Endodermal cell (in vitro differentiated cells): ENCODE results near the gene HTR1B. TPM values are rescaled to one million over a fixed set of nuclear protein-coding genes. Genes with fewer than 3 reads are reported as not detected.

Experiments
- DNase-seq: peaks from one replicate; pipeline ENCODE4 v3.0.0-alpha.2; 2017
- H3K27ac ChIP-seq: 2 replicates; pipeline ENCODE4 v1.5.1; 2013; ENCODE audit warnings: mild to moderate bottlenecking, low read depth, low read length, moderate library complexity
- H3K27me3 ChIP-seq: 2 replicates; pipeline ENCODE4 v1.6.1; 2013; ENCODE audit warnings: mild to moderate bottlenecking, low read length, moderate library complexity; ENCODE audit not compliant: insufficient read depth, control insufficient read depth, poor library complexity, severe bottlenecking
- H3K36me3 ChIP-seq: 2 replicates; pipeline ENCODE4 v1.7.0; 2013; ENCODE audit warnings: mild to moderate bottlenecking, low read length, moderate library complexity; ENCODE audit not compliant: control insufficient read depth, insufficient read depth
- H3K4me1 ChIP-seq: one replicate; pipeline ENCODE4 v1.7.0; 2013; ENCODE audit warnings: low read length; ENCODE audit not compliant: control insufficient read depth, insufficient read depth
- H3K4me3 ChIP-seq: 2 replicates; pipeline ENCODE4 v1.5.1; 2013; ENCODE audit warnings: mild to moderate bottlenecking, low read length, moderate library complexity
- H3K9ac ChIP-seq: 2 replicates; pipeline ENCODE4 v1.6.1; 2013; ENCODE audit warnings: mild to moderate bottlenecking, low read length, moderate library complexity; ENCODE audit not compliant: poor library complexity, severe bottlenecking; ENCODE audit errors: extremely low read depth
- H3K9me3 ChIP-seq: 2 replicates; pipeline ENCODE4 v1.6.1; 2013; ENCODE audit warnings: mild to moderate bottlenecking, low read length, moderate library complexity; ENCODE audit not compliant: control insufficient read depth
- H3K27ac Mint-ChIP-seq: 2 replicates; pipeline ENCODE4 v1.8.0; 2020; ENCODE audit warnings: mixed read lengths
- H3K27me3 Mint-ChIP-seq: 2 replicates; pipeline ENCODE4 v1.8.0; 2021; ENCODE audit warnings: mild to moderate bottlenecking, mixed read lengths; ENCODE audit not compliant: insufficient read depth
- H3K36me3 Mint-ChIP-seq: 2 replicates; pipeline ENCODE4 v1.8.0; 2020; ENCODE audit warnings: low read depth, mixed read lengths
- H3K4me1 Mint-ChIP-seq: 2 replicates; pipeline ENCODE4 v1.8.0; 2020; ENCODE audit warnings: mixed read lengths
- H3K4me3 Mint-ChIP-seq: 2 replicates; pipeline ENCODE4 v1.8.0; 2020; ENCODE audit warnings: mild to moderate bottlenecking, moderate library complexity, mixed read lengths
- H3K9me3 Mint-ChIP-seq: 2 replicates; pipeline ENCODE4 v1.8.0; 2020; ENCODE audit warnings: mild to moderate bottlenecking, mixed read lengths
- CTCF ChIP-seq: fragments of 200-600 bp; sonication (generic); conservative IDR thresholded peaks from 2 replicates; pipeline ENCODE4 v1.5.0; 2021; ENCODE audit warnings: antibody characterized with exemption, mild to moderate bottlenecking
- WGBS, 2 experiments: methylation state at CpG; one replicate each; pipeline versions ENCODE4 v1.1.5 to v1.1.7; 2013; ENCODE audit warnings: missing lambda C conversion rate in 2 of 2, mixed read lengths in 1 of 2; ENCODE audit not compliant: insufficient coverage in 1 of 2, insufficient read length in 1 of 2; 5-methylcytosine and 5-hydroxymethylcytosine counted together
- total RNA-seq, 2 donors: library from RNA; stranded (reverse); fragmentation: NEBNext Ultra II Directional in 1 of 2; extraction: Animal tissue kit (Norgen Biotek cat#: 25700) in 1 of 2; gene quantifications; 2 replicates in 1 of 2; 3 replicates in 1 of 2; pipeline ENCODE4 v1.2.1, GENCODE V29; 2021

Gene HTR1B
- total RNA-seq, 2 donors from 2014 or later, result 2.9 to 3.9 TPM

- no peaks in the 10 kb centered on the region for H3K27me3 ChIP-seq
- no peak overlapping the region for H3K9ac ChIP-seq
- no peak overlapping the region for H3K27ac ChIP-seq
- no peak overlapping the region for H3K4me3 ChIP-seq
- 95 to 100% methylated on average over 1 of the region's 1 CpG for WGBS, 2 experiments
- no peak for DNase-seq
- H3K36me3 Mint-ChIP-seq, result no peaks in the 10 kb centered on the region
- no peak overlapping the region for H3K27ac Mint-ChIP-seq
- no peaks in the 10 kb centered on the region for H3K9me3 Mint-ChIP-seq
- no peaks in the 10 kb centered on the region for H3K9me3 ChIP-seq
- H3K4me1 Mint-ChIP-seq, result peaks cover 2% of the 10 kb centered on the region
- no peaks in the 10 kb centered on the region for H3K36me3 ChIP-seq
- H3K4me3 Mint-ChIP-seq, result no peak overlapping the region
- no peaks in the 10 kb centered on the region for H3K27me3 Mint-ChIP-seq
- H3K4me1 ChIP-seq, result no peaks in the 10 kb centered on the region
- TF ChIP-seq CTCF, result no peak
These were observed 39.7 kb upstream of the HTR1B start for GRCh38 chr6:77502981-77503380.

DNA sequence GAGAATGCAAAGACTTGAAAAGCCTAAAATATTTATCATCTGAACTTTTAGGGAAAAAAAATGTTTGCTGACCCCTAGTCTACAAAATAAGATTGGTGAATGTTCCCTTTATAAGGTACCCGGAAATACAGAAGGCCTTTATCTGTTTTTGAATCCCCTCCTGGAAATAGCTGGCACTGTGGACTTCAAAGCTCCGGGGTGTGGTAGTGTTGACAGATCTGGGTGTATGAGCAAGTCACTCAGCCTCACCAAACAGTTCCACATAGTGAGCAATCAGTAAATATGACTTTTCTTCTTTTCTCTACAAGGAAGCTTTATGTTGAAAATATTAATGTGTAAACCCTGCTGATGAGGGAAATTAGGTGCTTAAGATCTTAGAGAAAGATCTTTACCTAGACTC lies 29.2 kb upstream of the HTR1B start:
- Histone ChIP-seq H3K9me3 (no peaks in the 10 kb centered on the region), H3K9ac (no peak overlapping the region), H3K27ac (no peak overlapping the region), H3K36me3 (no peaks in the 10 kb centered on the region), H3K27me3 (no peaks in the 10 kb centered on the region), H3K4me1 (no peaks in the 10 kb centered on the region), H3K4me3 (no peak overlapping the region)
- Mint-ChIP-seq H3K9me3 (no peaks in the 10 kb centered on the region), H3K27ac (no peak overlapping the region), H3K27me3 (no peaks in the 10 kb centered on the region), H3K36me3 (no peaks in the 10 kb centered on the region), H3K4me1 (no peaks in the 10 kb centered on the region), H3K4me3 (no peak overlapping the region)
- no peak for DNase-seq
- TF ChIP-seq CTCF, result no peak
- 91% methylated on average over 2 of the region's 2 CpGs; no CpG with 5 or more reads in 1 of the 2 experiments for WGBS, 2 experiments

DNA sequence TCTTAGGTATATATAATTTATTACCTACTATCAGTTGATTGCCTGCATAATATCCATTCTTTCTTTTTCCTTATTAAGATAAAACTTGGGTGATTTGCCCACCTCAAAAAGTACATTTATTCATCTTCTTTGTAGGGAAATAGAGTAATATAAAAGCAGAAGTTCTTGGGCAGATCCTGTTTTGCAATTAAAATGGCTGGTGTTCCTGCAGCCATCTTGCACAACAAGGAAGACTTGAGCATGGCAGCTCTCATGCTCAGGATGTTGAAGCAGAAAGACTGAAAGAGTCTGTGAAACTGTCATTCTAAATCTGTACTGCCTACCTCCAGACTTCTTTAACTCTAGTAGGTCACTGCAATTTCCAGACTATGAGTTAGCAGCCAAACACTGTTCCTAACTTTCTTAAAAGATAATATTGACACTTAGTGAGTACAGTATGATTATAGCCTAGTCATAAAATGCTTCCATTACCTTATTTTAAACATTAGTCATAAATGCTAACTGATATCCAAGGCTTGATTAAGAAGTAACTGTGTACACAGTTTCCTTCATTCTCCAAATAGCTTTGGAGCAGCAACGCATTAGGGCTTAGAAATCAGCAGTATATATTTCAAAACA lies 24.6 kb upstream of the HTR1B start:
- no peak overlapping the region for H3K4me3 Mint-ChIP-seq
- H3K27ac ChIP-seq, result no peak overlapping the region
- H3K9me3 Mint-ChIP-seq, result no peaks in the 10 kb centered on the region

More for the DNA sequence above, 24.6 kb upstream of the HTR1B start:
- H3K27me3 ChIP-seq, result no peaks in the 10 kb centered on the region
- no peak overlapping the region for H3K9ac ChIP-seq
- no peaks in the 10 kb centered on the region for H3K9me3 ChIP-seq
- no peak overlapping the region for H3K4me3 ChIP-seq
- no peak for TF ChIP-seq CTCF
- H3K4me1 ChIP-seq, result no peaks in the 10 kb centered on the region
- WGBS, 2 experiments, result 80 to 100% methylated on average over 1 of the region's 1 CpG
- Mint-ChIP-seq H3K4me1 (no peaks in the 10 kb centered on the region), H3K27ac (no peak overlapping the region), H3K36me3 (no peaks in the 10 kb centered on the region), H3K27me3 (no peaks in the 10 kb centered on the region)
- no peaks in the 10 kb centered on the region for H3K36me3 ChIP-seq
- DNase-seq, result no peak
